ENCODE data around the gene ZMIZ2.
A peak's percentile ranks its signal among the peaks of the same experiment; 100 is the strongest.
"Not testable (repeated sequence)": the region's sequence is repeated elsewhere in the genome, so short reads cannot be mapped to it uniquely, and the experiment has no call there.

Gene ZMIZ2

GRCh38 chr7:44748045-44748947 lies at the start of gene ZMIZ2:
Gene ZMIZ2 (plus strand): TSS chr7:44748847. CDS start chr7:44756250, 7,403 bp downstream.
- peak; percentile 91 to 95 for DNase-seq

- DNase-seq, result not testable (repeated sequence)
Measured at GRCh38 chr7:44699598-44699997, 49.0 kb upstream of the ZMIZ2 start.

GRCh38 chr7:44700322-44700721 lies 48.3 kb upstream of the ZMIZ2 start:
- no peak for DNase-seq

- DNase-seq, result not testable (repeated sequence)
Measured at GRCh38 chr7:44703391-44703790, 45.3 kb upstream of the ZMIZ2 start.

GRCh38 chr7:44703921-44704320 lies 44.7 kb upstream of the ZMIZ2 start:
- DNase-seq, result no peak

- no peak for DNase-seq
Measured at GRCh38 chr7:44705434-44705833, 43.2 kb upstream of the ZMIZ2 start.

- no peak for DNase-seq
Measured at GRCh38 chr7:44706788-44707557, 41.7 kb upstream of the ZMIZ2 start.

GRCh38 chr7:44707558-44708230 lies 41.0 kb upstream of the ZMIZ2 start:
- DNase-seq, result no peak

- DNase-seq, result no peak
Measured at GRCh38 chr7:44709011-44709915, 39.4 kb upstream of the ZMIZ2 start.

GRCh38 chr7:44709945-44710596 lies 38.6 kb upstream of the ZMIZ2 start:
- DNase-seq, result no peak

GRCh38 chr7:44711528-44711927 lies 37.1 kb upstream of the ZMIZ2 start:
- DNase-seq, result no peak

- no peak for DNase-seq
Measured at GRCh38 chr7:44712012-44712411, 36.6 kb upstream of the ZMIZ2 start.

GRCh38 chr7:44713141-44713540 lies 35.5 kb upstream of the ZMIZ2 start:
- no peak for DNase-seq

GRCh38 chr7:44713680-44714335 lies 34.8 kb upstream of the ZMIZ2 start:
- no peak for DNase-seq

- DNase-seq, result no peak
Measured at GRCh38 chr7:44716205-44716604, 32.4 kb upstream of the ZMIZ2 start.

GRCh38 chr7:44720301-44720700 lies 28.3 kb upstream of the ZMIZ2 start:
- DNase-seq, result no peak

- no peak for DNase-seq
Measured at GRCh38 chr7:44724276-44724675, 24.4 kb upstream of the ZMIZ2 start.

- not testable (repeated sequence) for DNase-seq
Measured at GRCh38 chr7:44726250-44726649, 22.4 kb upstream of the ZMIZ2 start.

GRCh38 chr7:44727158-44727936 lies 21.3 kb upstream of the ZMIZ2 start:
- no peak for DNase-seq

- DNase-seq, result no peak
Measured at GRCh38 chr7:44727937-44728262, 20.7 kb upstream of the ZMIZ2 start.
